Esophagus mucosa (tissue), 1 donor: ENCODE data around the gene CRB3. TPM values are rescaled to one million over a fixed set of nuclear protein-coding genes. Genes with fewer than 3 reads are reported as not detected.
A peak's percentile ranks its signal among the peaks of the same experiment; 100 is the strongest.

Source experiments
- ATAC-seq: fragments of 200-7000 bp; cut with Tn5 transposase; one replicate; pipeline ENCODE4 v1.9.1; 2020
- total RNA-seq: library from RNA; stranded (reverse); gene quantifications from one replicate; pipeline ENCODE4 v1.2.4, GENCODE V29; 2023
- donor health status: DM: yes; HTN: yes; CAD: no.

The CRB3 gene
- total RNA-seq, 1 donor from 2014 or later = 37.3 TPM

DNA sequence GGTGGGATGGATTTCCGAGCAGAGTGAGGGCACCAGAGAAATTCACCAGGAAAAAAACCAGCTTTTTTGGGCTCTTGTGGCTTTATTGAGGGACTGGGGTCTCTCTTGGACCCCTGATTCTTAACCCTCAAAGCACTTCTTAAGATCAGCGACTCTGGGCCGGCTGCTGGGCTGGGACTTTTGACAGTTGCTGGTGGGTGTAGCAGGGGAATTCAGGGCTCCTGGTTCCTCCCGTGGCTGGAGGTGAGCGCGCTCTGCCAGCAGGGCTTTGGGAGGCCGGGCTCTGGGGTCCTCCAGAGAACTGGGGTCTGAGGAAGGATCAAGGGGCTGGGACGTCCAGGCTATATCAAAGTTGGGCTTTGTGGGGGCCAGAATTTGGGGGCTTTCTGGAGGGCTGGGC is 3.3 kb downstream of the CRB3 start:
- ATAC-seq = no peak

DNA sequence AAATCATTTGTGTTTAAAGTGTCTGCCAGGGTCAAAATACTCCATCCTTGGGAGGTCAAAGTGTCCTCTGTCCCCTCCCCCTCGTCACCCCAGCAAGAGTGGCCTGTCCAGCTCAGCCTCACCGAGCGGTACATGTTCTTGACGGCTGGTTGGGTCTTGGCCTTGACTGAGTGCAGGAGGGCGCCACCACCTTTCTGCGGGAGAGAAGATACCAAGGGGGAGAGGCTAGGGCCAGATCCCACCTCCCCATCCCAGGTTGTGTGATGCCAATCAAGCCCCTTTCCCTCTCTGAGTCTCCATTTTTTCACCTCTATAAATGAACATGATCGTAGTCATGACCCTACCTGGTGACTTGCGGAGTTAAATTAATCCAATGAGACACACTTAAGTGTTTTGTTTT is 6.1 kb downstream of the CRB3 start:
- ATAC-seq = no peak

DNA sequence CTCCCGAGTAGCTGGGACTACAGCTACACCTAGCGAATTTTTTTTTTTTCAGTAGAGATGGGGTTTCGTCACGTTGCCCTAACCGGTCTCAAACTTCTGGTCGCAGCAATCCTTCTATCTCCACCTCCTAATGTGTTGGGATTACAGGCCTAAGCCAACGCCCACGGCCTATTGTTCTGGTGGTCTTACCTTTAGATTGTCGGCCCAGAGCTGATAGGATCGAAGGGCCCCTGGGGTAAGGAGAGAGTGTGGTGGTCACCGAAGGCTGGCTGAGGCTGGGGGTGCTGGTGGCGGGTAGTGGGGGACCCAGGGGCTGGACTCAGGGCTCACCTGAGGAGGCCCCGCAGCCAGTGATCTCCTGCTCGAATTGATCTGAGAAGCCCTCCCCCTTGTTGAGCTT is 7.0 kb downstream of the CRB3 start:
- no peak for ATAC-seq

DNA sequence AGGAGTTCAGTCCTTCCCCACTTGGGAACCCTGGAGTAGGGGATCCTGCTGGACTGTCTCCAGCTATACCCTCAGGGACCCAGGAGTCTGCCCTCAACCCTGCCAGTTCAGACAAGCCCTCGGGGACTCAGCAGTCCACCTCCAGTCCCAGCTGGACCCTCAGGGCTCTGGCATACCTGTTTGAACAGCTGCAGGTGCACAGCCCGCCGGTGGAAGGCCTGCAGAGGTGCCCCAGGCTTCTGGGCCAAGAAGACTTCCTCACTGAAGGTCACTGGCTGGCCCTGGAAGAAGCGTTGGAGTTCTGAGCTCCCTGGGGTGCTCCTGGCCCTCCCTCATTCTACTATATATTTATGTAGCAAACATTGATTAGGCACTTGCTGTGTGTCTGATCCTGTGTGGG is 8.6 kb downstream of the CRB3 start:
- no peak for ATAC-seq

DNA sequence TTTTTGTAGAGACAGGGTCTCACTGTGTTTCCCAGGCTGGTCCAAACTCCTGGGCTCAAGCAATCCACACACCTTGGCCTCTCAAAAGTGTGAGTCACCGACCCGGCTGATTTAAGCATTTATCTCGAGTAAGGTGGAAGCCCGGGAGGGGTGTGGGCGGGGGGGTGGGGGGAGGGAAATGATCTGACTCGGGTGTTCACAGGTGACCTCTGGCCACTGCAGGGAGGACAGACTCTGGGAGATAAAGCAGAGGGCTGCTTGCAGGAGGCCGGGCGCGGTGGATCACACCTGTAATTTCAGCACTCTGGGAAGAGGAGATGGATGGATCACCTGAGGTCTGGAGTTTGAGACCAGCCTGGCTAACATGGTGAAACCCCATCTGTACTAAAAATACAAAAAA is 9.6 kb downstream of the CRB3 start:
- ATAC-seq = no peak

DNA sequence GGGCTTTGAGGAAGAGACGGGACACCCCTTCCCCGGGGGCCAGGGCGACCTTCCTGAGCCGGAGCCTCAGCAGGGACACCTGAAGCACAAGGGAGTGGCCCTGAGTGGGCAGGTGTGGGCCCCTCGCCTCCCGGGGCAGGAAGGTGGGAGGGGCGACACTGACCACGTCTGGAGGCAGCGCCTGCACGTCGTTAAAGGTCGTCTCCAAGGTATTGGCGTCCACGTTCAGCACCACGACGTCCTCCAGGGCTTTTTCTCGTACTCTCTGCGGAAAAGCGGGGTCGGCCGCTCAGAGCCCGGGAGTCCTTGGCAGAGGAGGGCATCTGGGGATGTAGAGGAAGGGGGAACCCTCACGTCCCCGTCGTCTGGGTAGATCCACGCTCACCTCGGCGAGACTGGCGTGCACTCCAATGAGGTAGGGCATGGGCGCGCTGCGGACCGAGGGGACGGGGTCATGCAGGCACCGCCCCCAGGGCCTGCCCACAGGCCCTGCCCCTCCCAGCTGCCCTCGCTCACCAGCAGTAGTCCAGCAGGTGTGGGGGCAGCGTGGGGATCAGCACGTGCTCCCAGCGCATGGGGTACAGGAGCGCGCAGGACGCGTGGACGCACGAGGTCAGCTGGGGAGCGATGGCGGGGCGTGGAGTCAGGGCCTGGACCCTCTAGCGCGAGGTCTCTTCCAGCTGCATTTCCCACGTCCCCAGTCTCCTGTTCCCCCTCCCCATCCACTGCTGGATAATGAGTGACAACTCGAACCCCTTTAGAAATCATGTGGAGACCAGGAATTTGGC is 11.4 kb downstream of the CRB3 start:
- peak; percentile 22 for ATAC-seq

DNA sequence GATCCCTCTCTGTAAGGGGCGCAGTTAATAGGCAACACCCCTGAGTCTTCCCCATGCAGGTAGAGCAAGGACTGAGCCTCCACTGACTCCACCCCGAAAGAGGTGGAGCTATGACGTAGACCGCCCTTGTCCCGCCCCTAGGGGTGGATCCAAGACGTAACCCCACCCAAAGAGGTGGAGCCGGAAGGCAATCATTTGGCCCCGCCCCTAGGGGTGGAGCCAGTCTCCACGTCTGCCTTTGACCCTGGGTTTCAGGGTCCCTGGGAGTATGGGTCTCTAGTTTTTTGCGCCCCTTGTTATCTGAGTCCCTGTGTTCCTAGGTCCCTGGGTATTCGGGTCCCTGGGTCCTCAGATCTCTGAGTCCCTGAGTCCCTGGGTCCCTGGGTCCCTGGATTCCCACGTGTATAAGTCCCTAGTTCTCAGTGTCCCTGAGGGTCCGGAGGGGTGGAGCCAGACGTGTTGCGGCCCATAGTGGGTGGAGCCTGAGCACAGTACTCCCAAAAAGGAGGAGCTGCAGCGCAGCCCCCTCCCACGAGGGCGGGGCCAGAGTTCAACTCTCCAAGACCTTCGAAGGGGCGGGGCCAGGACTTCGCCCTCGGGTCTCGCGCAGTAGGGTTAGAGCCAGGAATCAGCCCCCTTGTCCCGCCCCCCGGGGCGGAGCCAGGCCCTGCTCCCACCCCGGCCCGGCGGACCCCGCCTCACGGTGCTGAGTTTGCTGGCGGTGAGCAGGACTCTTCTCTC is 12.3 kb downstream of the CRB3 start:
- peak; percentile 85 for ATAC-seq

DNA sequence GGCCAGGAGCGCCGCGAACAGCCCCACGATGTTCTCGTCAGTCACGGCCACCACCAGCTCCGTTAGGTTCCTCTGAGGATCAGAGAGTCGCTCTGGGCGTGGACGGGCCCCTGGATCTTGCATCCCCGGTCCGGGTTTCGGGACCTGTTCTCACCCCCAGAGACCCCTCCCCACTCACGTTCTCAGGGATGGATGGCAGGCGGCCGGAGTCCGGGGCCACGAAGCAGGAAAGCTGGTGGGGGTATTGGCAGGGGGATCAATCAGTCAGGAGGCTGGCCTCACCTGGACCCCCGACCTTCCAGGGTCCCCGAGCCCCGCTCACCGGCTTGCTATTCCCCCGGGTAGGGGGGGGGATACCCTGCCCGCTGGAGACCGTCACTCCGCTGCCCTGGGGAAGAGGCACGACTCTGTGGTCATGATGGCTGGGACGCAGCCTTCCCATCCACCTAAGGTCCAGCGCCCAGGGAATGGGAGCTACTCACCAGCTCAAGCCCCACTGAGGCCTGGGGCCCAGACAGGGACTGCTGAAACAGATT is 12.9 kb downstream of the CRB3 start:
- no peak for ATAC-seq

DNA sequence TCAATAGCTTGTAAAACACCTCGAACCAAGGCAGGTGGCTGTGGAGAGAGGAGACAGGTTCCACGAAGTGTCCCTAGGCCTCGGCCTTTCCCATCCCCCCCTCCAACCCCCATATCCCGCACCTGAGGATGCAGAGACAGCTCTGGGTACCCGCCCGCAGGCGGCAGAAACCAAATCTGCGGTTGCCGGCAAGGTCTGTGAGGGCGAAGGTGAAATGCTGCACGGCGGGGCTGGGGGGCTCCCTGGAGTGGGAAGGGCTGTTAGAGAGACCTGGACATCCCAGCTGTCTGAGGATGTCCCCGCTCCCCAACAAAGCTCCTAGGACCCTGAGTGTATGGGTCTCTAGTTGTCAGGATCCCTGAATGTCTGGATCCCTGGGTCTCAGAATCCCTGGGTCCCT is 14.7 kb downstream of the CRB3 start:
- ATAC-seq = no peak

DNA sequence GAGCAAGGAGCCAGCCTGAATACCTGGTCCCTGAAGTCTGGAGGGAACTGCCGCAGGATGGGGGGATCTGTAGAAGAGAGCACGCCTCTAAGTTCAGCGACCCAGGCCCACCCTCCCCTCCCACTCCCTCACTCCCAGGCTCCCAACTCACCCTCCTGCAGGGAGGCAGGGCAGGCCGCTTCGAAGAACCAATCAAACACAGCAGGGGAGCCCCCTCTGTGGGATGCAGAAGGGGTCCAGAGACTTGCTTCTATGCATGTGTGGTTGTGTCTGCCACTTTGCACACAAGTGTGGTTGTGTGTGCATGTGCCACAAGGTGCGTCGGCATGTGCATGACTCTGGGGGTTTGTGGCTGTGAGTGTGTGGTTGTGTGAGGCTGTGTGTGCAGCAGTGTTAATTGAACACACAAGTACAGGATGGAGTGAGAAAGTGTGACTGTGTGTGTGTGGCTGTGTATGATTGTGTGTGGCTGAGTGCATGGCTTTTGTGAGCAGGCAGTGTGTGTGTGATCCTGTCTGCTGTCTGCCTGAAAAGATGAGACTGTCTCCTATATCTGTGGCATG is 15.8 kb downstream of the CRB3 start:
- no peak for ATAC-seq

DNA sequence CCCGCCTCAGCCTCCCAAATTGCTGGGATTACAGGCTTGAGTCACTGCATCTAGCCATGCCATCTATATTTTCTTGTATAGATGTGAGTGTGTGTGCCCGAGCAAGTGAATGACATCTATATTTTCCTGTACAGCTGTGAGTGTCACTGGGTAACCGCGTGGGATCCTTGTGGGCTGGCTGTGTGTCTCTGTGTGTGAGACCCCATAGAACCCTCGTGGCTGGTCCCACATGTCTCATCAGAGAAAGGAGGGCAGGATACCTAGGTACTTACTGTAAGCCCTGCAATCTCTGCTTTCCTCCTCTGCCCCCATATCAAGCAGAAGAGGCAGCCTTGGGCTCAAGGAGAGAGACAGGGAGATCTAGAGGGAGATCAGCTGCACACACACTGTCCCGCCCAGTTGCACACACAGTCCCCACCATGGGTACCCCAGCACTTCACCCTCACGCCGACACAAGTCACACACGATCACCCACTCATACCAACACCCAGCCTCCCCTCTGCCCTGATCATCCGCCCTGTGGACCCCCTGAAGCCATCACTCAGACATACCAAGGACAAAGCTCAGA is 16.9 kb downstream of the CRB3 start:
- no peak for ATAC-seq

DNA sequence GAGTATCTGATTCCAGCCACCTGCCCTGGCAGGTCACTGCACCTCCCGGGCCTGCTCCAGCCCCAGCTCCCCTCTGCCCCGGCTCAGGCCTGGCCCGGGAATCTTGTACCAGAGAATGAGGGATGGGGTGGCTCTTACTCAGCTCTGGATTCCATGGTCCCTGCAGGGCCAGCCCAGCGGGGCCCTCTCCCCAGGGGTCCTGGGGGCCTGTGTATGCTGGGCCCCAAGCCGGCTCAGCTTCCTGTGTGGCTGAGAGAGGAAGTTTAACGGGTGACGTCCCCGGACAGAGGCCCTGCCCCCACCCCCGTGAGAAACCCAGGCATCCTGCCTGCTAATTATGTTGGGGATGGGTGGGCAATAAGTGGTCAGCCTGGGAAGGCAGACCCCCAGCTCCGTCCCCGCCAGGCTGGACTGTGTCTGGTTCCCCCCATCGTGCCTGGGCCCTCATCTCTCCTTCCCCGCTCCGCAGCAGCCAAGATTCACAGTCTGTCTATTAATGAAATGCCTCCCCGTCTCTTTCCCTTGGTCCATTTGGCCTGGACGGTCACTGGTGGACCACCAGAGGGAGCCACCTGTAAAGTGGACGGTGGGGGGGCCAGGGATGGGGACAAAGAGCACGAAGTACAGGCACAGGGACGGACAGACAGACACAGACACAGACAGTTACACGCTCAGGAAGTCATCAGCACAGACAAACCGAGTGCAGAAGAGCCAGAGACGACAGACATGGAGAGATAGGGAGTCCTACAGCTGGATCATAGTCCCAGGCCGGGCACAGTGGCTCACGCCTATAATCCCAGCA is 17.7 kb downstream of the CRB3 start, which contains the start of gene DENND1C:
DENND1C (minus strand) TSS at position 247 of the 802 bp plus-strand sequence; CDS start at position 155, 92 bp downstream.
- peak; percentile 39 for ATAC-seq

DNA sequence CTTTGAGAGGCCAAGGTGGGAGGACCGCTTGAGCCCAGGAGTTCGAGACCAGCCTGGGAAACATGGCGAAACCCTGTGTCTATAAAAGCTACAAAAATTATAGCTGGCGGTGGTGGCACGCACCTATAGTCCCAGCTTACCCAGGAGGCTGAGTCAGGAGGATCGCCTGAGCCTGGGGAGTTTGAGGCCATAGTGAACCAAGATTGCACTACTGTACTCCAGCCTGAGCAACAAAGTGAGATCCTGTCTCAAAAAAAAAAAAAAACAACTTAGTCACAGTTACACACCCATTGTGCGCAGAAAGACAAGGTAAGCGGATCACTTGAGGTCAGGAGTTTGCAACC is 18.2 kb downstream of the CRB3 start:
- no peak for ATAC-seq

DNA sequence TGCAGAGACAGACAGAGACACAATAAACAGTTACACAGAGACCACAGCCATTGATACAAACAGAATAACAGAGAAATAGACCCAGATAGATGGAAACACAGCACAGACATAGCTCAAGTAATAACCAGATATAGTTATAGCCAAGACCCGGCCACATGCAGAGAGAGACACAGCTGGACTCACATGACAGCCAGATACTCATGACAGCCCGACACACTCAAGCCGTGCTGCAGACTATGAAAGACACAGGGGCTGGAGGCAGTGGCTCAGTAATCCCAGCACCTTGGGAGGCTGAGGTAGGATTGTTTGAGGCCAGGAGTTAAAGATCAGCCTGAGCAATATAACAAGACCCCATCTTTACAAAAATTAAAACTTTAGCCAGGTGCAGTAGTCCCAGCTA is 19.2 kb downstream of the CRB3 start:
- ATAC-seq = no peak

DNA sequence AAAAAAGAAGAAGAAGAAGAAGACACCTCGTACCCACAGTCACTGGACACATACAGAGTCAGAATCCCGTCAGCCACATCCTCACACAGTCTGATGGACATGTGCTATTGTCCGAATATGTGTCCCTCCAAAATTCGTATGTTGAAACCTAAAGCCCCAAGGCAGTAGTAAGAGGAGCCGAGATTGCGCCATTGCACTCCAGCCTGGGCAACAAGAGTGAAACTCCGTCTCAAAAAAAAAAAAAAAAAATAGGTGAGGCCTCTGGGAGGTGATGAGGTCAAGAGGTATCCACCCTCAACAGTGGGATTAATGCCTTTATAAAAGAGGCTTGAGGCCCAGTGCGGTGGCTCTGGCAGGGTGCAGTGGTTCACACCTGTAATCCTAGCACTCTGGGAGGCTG is 20.2 kb downstream of the CRB3 start:
- peak; percentile 62 for ATAC-seq

DNA sequence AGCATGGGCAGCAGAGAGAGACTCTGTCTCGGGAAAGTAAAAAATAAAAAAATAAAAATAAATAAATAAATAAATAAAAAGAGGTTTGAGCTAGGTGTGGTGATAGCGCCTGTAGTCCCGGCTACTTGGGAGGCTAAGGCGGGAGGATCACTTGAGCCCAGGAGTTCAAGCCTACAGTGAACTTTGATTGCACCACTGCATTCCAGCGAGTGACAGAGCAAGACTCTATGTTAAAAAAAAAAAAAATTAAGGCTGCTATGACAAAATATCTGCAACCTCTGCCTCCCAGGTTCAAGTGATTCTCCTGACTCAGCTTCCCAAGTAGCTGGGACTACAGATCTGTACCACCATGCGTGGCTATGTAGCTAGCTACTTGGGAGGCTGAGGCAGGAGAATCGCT is 20.8 kb downstream of the CRB3 start:
- no peak for ATAC-seq

DNA sequence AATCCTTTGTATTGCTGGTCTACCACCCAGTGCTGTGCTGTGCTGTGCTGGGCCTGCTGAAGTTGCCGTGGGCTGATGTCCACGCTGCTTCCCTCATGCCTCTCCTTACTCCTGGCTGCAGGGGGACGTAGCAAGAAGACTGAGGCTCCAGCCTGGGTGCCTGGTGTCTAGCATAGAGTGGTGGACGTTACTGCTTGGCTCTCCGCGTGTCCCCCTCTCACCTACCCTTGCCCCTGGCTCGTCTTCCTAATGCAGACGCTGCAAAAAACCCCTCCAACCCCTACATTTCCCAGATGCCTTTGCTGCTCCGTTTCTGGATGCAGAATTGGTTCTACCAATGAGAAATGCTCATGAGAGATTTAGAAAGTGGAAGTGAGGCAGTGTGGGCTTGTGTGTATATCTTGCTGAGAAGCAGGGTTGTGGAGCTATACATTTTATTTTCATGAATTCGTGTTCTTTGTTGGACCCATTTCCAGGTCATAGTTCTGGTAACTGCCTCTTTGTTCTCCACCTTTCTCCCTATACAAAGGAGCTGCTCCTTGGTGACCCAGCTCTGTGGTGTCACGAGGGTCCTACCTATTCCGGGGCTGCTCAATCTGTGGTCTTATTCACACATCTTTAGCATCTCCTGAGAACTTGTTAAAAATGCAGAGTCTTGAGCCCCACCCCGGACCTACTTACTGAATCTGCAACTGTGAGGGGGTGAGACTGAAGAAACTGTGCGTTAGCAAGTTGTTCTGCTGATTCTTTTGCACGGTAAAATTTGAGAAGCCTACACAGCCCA is 25.4 kb downstream of the CRB3 start:
- no peak for ATAC-seq

DNA sequence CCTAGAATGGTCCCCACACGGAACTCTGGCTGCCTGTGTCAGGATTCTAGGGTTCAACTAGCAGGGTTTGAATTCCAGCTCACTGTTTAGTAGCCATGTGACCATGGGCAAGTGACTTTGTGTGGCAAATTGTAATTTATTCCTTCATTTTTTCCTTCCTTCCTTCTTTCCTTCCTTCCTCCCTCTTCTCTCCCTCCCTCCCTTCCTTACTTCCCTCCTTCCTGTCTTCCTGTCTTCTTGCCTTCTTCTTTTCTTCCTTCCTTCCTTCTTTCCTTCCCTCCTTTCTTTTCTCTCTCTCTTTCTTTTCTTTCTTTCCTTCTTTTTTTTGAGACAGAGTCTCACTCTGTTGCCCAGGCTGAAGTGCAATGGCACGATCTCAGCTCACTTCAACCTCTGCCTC is 26.1 kb downstream of the CRB3 start:
- ATAC-seq = no peak

DNA sequence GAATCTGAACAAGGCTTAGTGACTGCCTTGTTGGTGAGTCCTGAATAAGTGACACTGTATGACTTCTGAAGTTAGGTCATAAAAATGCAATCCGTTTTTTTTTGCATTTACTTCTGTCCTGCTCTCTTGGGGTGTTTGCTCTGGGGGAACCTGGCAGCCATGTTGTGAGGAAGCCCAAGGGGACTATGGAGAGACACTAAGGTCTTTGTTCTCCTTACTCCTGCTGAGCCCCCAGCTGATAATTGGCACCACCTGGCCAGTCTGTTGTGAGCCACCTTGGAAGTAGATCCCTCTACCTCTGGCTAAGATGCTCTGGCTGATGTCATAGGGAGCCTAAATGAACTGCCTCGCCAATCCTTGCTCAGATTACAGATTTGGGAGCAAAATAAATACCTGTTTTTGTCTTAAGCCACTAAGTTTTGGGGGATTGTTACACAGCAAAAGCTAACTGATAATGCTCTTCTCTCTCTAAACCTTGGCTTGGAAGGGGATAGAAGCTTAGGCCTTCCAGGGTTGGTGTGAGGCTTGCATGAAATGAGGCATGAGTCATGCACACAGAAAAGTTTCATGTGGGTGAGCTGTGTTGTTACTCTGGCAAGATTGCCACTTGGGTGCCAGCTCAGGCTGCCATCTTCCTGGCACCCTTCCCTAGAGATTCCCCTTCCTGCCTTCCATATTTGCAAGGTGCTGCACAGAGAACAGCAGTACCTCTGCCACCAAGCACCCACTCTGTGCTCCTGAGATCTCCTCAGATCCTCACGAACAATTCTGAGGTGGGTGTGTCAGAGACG is 27.9 kb downstream of the CRB3 start:
- no peak for ATAC-seq

DNA sequence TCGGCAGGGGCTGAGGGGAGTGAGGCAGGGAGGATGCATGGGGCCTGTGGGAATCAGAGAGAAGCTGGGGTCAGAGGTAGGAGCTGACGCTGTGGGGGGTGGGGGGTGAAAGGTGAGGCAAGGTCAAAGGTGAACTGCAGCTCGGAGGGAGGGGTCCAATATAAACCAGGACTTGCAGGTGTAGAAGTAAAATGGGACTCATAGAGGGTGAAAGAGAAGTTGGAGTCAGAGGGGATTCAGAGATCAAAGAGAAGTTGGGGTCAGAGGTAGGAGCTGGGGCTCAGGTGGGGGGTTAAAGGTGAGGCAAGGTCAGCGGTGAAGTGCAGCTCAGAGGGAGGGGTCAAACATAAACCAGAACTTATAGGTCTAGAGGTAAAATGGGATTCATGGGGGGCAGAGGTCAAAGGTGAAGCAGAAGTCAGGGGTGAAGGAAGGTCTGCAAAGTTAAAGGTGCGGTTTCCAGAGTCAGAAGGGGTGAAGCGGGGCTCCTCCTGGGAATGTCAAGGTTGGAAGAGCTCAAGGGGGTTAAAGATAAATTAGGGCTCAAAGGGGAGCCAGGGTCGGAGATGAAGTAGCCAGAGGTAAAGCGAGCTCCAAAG is 30.5 kb downstream of the CRB3 start:
- no peak for ATAC-seq
